Mammary epithelial cell (primary cell): ENCODE measurements around the gene GLDC.

Experiments
- EZH2 ChIP-seq: IDR thresholded peaks from 2 replicates; pipeline ENCODE4 v1.6.1; 2012; ENCODE audit warnings: low read length, inconsistent platforms, borderline replicate concordance
- TF ChIP-seq, protein P1 (sequence below), 2 donors: IDR thresholded peaks in 1 of 2; conservative IDR thresholded peaks in 1 of 2; 2 replicates each; pipeline ENCODE4 v1.5.1; 2011 to 2012; ENCODE audit warnings: inconsistent platforms in 2 of 2, low read length in 2 of 2, mild to moderate bottlenecking in 2 of 2, control low read depth in 1 of 2, low read depth in 1 of 2; ENCODE audit not compliant: insufficient read depth in 1 of 2; ENCODE audit errors: extremely low read depth in 1 of 2

- TF ChIP-seq, protein P1, sequence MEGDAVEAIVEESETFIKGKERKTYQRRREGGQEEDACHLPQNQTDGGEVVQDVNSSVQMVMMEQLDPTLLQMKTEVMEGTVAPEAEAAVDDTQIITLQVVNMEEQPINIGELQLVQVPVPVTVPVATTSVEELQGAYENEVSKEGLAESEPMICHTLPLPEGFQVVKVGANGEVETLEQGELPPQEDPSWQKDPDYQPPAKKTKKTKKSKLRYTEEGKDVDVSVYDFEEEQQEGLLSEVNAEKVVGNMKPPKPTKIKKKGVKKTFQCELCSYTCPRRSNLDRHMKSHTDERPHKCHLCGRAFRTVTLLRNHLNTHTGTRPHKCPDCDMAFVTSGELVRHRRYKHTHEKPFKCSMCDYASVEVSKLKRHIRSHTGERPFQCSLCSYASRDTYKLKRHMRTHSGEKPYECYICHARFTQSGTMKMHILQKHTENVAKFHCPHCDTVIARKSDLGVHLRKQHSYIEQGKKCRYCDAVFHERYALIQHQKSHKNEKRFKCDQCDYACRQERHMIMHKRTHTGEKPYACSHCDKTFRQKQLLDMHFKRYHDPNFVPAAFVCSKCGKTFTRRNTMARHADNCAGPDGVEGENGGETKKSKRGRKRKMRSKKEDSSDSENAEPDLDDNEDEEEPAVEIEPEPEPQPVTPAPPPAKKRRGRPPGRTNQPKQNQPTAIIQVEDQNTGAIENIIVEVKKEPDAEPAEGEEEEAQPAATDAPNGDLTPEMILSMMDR (conservative IDR thresholded peaks at IDR 0.05 in 1 of 2, IDR thresholded peaks at IDR 0.05 in 1 of 2; ENCODE audit: extremely low read depth in 1 of 2, insufficient read depth in 1 of 2, low read depth in 1 of 2, low read length in 2 of 2): no peak
- TF ChIP-seq EZH2: no peak
Measured at GRCh38 chr9:6506571-6506970, 139.0 kb downstream of the GLDC start.
